Stimulated activated CD4-positive, alpha-beta T cell treated with anti-CD3 and anti-CD28 coated beads, TNF-alpha, amount 100 ng/mL, for 48 hours (primary cell): ENCODE measurements around the gene ALDH18A1.

Experiments used
- DNase-seq, 3 donors: peaks; one replicate each; pipeline ENCODE4 v3.0.0-alpha.2; 2020; ENCODE audit warnings: low read depth in 3 of 3

Gene ALDH18A1

DNA sequence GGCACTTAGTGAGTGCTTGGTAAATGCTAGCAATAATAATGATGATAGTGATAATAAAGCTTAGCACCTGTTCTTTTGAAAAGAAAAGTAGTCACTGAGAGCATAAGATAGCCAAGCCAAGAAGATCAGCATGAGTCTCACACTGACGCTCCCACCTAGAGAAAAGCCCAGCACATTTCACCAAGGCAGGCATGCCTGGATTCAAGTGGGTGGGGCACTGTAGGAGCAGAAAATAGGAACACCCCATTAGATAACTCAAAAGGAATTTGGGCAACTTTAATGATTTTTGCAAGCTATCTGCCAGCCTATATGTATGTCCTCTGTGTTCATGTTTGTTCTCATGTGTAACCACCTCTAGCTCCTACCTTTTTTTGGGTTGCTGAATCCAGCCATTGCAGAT, 77.2 kb downstream of the ALDH18A1 start:
- no peak for DNase-seq

DNA sequence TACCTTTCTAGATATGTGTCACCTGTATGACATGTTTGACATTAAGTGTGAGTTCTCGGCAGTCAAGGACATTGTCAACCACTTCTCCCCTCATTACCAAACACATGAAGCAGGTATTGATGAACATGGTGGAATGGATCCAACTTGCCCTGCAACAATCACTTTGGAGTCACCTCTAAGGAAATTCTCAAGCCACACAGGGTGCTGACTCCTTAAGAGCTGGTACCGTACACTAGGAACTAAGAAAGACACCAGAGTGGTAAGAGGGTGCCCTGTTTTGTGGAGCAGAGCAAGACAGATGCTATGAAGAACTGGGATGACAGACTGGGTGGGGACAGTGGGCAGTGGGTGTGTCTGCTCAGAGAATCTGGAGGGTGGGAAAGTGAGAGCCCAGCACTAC, 77.9 kb downstream of the ALDH18A1 start:
- no peak for DNase-seq

DNA sequence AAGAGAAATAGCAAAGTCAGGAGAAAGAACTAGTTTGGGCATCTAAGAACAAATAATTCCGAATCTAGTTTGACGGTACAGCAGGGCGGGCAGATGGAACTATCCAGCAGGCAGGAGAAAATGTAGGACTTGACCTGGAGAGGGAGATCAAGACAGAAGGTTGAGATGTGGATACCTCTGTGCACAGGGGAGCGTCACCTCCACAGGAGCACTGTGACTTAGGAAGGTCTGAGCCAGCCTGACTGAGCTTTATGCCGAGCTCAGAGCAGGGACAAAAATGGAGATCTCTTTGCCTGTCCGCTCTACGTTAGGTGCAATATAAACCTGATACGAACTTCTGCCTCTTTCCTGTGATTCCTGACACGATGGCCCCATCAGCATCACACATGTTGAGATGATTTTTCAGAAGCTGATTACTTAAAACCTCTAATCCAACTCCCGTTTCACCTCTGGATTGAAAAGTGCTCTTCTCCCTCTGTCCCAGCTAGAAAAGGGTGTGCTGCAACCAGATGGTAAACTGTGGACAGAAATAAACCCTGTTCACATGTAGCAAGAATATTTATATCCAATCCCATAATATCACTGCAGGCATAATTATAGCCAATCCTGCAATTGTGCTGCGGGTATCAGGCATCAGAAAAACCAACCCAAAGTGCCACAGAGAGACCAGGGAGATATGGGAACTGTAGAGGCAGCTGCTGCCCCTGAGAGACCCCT, 81.7 kb downstream of the ALDH18A1 start:
- no peak for DNase-seq

DNA sequence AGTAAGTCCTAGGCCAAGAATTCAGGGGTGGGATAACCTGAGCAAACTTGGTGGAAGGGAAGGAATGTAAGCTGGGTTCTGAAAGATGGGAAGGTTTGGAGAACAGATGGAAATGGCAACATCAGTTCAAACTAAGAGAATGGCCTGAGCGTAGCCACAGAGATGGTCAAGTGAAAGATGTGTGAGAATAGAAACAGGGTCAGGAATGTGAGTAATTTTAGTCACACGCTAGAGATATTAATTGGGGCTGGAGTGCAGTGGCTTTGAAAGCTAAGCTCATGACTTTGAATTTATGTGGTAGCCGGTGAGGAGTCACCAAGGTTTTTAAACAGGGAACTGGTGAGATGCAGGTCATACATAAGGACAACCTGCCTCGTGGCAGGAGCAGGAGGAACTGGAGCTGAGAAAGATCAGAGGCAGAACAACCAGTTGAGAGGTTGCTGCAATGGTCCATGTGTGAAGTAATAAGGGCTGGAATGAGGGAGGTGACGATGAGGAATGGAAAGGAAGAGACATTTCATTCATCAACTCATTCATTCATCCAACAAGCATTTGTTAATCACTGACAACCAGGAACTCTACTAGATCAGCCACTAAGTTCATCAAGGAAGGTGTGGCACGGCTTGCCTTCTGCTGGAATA, 82.4 kb downstream of the ALDH18A1 start:
- no peak for DNase-seq

DNA sequence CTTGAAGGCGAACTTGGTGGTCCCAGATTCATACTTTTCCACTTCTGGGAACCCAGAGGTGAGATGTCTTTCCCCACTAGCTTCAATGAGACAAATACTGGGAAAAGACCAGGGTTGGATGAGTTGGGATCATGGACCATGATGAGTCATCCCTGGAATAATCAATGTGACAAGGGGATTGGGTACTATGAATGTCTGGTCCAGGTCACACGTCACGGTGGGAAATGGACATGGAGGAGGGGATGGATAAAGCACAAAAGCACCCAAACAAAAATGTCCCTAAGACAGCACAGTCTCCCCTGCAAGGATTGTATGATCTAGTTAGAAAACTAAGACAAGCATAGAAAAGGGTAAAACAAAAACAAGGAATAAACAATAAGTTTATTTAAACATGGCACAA, 83.0 kb downstream of the ALDH18A1 start:
- DNase-seq, result no peak

DNA sequence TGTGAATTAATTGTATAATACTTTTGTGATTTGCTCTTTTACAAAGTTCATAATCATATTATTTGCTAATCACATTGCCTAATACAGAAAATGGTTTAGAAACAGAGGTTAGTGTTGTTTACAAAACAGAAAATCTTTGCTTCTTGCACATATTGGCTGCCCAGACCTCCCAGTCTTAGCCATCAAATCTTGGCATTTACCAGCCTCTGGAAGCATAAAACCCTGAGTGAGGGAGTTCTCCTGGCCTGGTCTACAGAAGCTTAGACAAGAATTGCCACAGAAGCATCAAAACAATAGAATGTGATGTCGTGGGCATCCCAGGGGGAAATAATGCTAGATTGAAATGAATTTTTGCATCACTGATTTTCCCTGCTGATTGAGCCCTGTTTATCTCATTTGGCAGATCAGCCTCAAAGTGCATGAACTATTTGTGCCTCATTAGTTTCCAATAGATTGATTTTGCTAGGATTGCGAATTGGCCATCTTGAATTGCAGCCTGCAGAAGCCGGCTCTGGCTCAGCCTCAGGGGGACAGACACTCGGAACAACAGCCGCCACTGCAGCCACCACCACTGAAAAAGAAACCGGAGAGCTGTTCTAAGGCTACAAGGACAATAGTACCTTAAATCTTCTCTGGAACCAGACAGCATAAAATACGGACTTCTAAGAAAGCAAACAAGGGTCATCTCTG, 84.2 kb downstream of the ALDH18A1 start:
- DNase-seq, result no peak

DNA sequence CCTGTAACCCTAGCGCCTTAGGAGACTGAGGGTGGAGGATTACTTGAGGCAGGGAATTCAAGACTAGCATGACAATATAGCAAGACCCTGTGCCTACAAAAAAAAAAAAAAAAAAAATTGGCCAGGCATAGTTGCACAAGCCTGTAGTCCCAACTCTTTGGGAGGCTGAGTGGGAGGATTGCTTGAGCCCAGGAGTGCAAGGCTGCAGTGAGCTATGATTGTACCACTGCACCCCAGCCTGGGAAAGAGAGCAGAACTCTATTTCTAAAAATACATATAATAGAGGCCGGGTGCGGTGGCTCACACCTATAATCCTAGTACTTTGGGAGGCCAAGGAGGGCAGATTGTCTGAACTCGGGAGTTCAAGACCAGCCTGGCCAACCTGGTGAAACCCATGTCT, 85.1 kb downstream of the ALDH18A1 start:
- no peak for DNase-seq

DNA sequence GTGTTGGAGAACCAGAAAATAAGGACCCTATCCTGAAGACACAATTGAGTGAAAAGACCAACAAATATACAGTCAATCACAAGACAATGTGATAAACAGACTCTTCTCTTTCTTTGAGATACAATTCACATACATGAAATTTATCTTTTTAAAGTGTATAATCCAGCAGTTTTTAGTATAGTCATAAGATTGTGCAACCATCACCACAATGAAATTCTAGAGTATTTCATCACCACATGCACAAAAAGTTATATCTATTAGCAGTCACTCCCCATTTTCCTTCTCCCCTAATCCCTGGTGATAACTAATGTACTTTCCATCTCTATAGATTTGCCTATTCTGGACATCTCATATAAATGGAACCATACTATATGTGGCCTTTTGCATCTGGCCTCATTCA, 87.1 kb downstream of the ALDH18A1 start:
- no peak for DNase-seq

DNA sequence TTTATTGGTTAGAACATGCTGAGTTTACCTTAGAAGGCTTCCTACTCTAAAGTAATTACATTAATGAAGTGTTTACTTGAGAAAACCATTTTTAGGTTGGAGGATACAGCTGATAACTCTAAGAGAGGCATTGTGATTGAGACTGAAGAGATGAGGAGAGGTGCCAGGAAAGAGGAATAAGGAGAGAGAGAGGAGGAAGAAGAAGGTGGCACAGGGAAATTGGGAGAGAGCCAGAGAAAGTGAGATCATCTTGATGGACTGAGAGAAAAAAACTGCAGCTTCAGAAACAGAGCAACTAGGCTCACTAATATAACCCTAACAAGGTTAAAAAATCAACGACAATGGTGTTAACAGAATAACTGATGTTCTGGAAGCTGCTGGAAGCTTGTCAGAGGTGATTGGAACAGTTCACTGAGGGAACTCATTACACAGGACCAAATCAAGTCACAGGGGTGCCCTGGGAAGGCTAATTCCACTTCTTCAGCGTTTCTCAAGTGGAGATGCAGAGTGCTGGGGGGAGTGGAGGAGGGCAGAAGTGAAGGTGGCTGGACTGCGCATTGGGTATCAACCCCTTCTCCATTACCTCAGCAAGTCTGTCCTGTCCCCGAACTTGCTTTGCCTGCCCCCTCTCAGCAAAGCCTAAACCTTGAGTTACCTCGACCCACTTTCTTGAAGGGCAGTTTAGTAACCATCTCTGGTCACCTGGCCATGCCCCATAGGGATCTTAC, 88.4 kb downstream of the ALDH18A1 start:
- DNase-seq, result no peak

DNA sequence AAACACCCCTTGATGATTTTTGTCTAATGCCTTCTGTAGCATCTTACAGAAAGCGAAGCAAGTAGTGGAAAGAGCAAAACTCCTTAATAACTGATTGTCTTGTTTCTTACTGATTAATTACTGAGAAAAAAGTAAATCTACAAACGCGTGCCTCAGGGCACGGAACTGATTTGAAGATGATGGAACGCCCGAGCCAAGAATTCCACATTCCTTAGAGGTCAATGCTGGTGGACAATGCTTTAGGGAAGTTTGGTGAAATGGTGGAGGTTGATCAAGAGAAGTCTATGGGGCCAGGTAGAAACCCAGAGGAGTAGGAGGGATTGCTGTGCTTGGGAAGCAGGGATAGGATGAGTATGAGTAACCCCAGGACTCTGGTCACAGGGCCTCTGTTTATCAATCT, 90.4 kb downstream of the ALDH18A1 start:
- no peak for DNase-seq

DNA sequence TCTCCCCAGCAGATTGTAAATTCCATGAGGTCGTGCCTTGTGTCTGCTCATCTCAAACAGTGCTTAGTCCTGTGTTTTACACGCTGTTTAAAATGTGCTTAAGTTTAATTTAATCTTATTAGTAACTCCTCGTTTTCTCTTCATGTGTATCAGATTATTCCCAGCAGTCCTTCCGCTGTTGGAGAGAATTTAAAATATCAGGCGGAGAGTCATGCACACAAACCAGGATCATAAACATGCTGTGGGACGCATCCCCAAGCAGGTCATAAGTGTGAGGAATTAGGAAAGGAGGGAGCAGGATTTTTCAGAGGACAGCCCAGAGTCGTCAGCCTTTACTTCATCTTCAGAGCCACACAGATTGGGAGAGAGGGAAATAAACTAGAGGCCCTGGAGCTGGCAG, 91.2 kb downstream of the ALDH18A1 start:
- no peak for DNase-seq

DNA sequence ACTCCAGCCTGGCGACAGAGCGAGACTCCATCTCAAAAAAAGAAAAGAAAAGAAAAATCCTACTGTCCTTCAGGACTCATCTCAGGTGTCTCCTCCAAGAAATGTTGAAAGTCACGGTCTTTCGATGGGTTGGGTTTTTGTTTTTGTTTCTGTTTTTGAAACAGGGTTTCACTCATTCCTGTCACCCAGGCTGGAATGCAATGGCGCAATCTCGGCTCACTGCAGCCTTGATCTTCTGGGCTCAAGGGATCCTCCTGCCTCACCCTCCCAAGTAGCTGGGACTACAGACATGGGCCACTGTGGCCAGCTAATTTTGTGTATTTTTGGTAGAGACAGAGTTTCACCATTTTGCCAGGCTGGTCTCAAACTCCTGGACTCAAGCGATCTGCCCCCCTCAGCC, 92.2 kb downstream of the ALDH18A1 start:
- no peak for DNase-seq

DNA sequence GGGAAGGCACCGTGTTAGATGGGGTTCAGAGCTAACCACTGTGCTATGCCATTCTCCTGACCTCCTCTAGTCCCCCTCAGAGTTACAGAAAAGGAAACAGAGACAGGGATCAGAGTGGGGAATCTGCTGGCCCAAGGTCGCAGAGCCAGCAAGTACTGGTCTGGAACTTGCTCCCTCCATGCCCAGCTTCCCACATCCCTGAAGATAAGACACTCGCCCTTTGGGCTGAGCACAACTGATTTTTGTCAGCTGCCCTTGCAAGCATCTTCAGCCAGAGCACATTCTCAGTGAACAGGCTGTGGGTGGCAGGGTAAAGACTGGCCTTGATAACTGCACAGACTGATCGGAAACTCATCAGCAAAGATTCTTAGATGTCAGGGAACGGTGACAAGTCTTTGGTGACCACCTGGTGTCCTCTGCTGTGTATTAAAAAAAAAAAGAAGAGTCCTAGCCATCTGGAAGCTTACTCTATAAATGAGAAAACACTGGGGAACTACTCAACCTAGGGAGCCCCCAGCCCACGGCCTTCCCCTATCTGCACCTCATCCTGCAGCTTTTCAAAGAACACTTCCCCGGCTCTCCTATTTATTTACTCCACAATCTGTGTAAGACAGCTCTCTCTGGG, 94.1 kb downstream of the ALDH18A1 start:
- no peak for DNase-seq

DNA sequence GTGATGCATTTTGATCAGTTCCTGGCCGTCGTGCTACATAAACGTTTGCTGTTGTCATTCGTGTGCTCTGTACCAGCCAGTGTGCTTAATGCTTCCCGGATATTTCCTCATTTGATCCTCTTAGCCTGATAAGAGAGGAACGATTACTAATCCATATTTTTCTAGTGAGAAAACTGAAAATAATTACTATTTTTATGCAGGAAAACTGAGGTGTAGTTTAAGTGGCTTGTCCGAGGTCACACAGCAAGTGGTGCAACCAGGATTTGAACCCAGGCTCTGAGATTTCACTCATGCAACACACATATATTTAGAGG, 94.7 kb downstream of the ALDH18A1 start:
- DNase-seq, result no peak

DNA sequence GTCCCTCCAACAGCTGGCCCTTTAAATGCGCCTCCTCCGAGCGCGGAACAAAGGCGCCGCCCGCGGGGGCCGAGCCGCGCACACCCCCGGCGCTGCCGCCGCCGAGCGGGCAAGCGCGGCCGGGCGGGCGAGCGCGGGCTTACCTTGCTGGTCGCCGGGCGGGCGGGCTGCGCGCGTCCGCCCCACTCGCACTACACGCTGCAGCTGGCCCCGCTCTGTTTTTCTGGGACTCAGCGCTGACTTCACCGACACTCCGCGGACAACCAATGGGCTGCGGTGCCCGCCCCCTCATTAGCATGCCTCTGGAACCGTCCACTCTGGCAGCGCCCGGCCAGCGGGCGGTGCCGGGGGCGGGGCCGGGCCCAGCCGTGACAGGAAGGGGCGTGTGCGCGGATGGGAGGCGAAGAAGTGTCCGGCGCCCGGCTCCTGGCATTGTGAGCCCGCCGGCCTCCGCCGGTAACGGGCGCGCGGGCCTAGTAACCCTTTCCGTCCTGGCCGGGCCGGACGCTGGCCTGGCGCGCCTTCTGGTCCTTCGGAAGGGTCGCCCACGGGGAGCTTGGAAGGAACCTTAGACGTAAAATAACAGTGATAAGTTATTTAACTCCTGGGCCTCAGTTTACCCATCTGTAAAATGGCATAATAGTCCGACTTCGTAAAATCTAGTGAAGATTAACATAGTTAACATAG, 95.2 kb downstream of the ALDH18A1 start, which contains the start of gene SORBS1:
Gene SORBS1 (minus strand): TSS at position 195 of the 687 bp plus-strand sequence. CDS start 120,236 bp downstream, outside the sequence.
- DNase-seq, result peak; percentile 67 to 72 (median 70)

DNA sequence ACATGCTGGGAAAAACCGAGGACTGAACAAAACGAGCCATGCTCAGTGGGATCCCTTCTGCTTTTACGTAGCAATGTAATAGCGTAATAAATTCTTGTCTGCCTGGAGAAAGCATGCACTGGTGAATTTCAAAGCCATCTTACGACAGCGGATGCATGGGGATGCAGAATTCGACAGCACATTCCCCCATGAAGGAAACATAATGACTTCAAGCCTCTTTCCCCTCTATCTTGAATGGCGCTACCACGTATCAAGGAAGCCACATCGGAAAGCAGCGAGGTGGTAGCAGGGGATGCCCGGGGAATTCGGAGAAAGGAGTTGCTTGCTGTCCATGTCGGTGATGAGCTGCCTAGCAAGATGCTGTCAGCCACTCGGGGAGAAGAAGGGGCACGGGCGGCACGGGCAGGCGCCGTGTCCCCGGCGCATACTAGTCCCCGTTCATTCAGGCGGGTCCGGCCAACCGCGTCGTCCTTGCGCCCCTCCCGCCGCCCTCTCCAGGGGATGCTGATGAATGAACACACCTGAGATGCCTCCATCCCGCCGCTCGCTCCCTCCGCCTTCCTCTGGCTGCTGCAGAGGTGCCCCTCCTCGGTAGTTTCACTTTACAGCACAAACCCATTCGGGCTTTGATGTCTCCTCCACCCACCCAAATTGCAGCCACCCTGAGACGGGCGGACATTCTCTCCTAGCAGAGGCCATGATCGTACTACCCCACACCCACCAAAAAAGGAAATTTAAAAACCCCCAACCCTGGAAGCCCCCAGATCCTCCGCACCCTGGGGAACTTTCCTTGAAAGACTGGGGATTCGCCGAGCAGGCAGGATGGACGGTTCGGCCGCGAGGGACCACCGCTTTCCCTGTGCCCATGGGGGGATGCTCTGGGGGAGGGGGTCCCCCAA, 96.0 kb downstream of the ALDH18A1 start:
- peak in 2 of 3 donors; percentile 12 to 15 for DNase-seq

DNA sequence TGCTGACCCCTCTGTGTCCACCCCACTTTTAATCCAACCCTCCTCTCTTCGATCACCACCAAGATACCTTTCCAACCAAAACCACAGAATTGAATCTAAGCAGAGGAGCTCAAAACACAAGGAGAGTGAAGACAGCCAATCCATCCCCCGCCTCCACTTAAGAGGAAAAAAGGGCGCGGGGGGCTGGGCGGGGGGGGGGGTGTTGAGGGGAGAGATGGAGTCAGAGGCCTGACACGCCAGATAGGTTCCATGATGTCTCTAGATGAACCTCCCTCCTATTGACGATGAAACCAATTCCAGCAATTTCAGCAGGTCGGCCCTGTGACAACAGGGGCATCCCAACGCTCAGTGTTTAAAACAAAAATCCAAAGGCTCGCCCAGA, 96.6 kb downstream of the ALDH18A1 start:
- DNase-seq, result no peak

DNA sequence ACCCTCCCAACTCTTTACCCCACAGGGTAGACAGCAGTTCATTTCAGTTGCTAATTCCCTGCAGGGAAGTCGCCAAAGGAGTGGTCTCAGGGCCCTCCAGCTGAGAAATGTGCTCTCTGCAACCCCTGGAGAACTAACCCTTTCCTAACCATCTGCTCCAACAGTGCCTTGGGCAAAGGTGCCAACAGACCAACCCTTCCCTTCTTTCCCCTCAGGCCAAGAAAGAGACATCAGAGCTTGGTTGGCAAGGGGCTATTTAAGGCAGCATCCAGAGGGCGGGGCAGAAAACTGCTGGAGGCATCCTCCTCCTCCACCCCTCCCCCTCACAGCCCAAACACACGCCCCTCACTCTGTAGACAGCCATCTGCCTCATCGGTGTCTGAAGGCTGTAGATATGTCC, 97.0 kb downstream of the ALDH18A1 start:
- DNase-seq, result no peak

DNA sequence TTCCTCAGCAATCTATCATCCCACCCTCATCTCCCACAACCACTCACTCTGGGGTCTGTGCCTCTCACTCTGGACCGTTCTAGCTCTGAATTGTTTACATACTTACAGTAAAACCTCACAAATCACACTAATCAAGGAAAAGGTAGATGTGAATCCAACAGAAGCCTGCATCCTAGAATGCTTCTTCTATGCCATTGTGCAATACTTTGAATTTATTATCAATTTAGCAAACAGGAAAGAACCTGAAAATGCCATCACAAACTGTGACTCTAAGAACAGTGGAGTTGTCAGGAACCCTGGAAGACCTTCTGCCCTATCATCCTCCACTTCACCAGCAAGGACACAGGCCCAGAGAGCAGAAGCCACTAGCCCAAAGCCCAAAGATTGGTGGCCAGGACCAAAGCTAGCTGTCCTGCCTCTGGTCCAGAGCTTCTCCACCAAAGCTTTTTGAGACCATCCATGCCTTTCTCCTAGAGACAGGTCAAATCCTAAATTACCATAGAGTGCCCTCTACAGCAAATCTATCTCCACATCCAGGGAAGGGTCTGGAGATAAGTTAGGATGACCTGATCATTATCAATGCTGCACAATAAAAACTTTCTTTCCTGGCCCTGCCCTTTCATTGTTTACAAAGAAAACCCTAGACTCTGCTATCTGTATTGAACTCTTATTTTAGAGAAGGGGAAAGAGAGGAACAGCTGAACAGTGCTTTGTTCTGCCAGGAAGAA, 97.8 kb downstream of the ALDH18A1 start:
- DNase-seq, result no peak
